ENCODE measurements around the gene RENBP. TPM values are rescaled to one million over a fixed set of nuclear protein-coding genes. Genes with fewer than 3 reads are reported as not detected.

The RENBP gene
- total and polyA plus RNA-seq, 4 donors = 7.0 to 11.6 (median 10.3) TPM

- H3K4me1 ChIP-seq (ENCODE audit: control insufficient read depth, insufficient read depth, low read length) = peaks cover 14% of the 10 kb centered on the region
- peaks cover 2% of the 10 kb centered on the region for H3K27me3 ChIP-seq (ENCODE audit: control insufficient read depth, insufficient read depth, low read length)
- H3K9me3 ChIP-seq (ENCODE audit: control insufficient read depth, insufficient read depth, low read length) = no peaks in the 10 kb centered on the region
- peaks cover 28% of the 10 kb centered on the region for H3K36me3 ChIP-seq (ENCODE audit: control insufficient read depth, insufficient read depth, low read length)
- DNase-seq (ENCODE audit: low read depth in 4 of 6, low spot score in 6 of 6) = no peak
- H3K27ac ChIP-seq (ENCODE audit: low read depth, low read length) = no peak overlapping the region
- no peak overlapping the region for H3K4me3 ChIP-seq (ENCODE audit: low read depth, low read length)
- WGBS (ENCODE audit: insufficient coverage) = 35% methylated on average over 23 of the region's 32 CpGs
Observed at GRCh38 chrX:153935326-153935851, 9.1 kb downstream of the RENBP start.

- DNase-seq (ENCODE audit: low read depth in 4 of 6, low spot score in 6 of 6) = peak in 4 of 6 donors; percentile 33 to 89 (median 78)
- Histone ChIP-seq H3K36me3 (ENCODE audit: control insufficient read depth, insufficient read depth, low read length) (peaks cover 32% of the 10 kb centered on the region), H3K27me3 (ENCODE audit: control insufficient read depth, insufficient read depth, low read length) (peaks cover 2% of the 10 kb centered on the region), H3K9me3 (ENCODE audit: control insufficient read depth, insufficient read depth, low read length) (no peaks in the 10 kb centered on the region), H3K27ac (ENCODE audit: low read depth, low read length) (no peak within 1 kb of the TSS), H3K4me3 (ENCODE audit: low read depth, low read length) (peak within 1 kb of the TSS; percentile 55), H3K4me1 (ENCODE audit: control insufficient read depth, insufficient read depth, low read length) (peaks cover 16% of the 10 kb centered on the region)
- 9% methylated on average over 78 of the region's 87 CpGs for WGBS (ENCODE audit: insufficient coverage)
Observed at GRCh38 chrX:153934762-153935325, 9.6 kb downstream of the RENBP start, which contains the start of gene NAA10. TSS of gene NAA10 (minus strand) at chrX:153935037. CDS start at chrX:153934904, 133 bp downstream.

GRCh38 chrX:153934148-153934761 lies 10.2 kb downstream of the RENBP start:
- Histone ChIP-seq H3K36me3 (ENCODE audit: control insufficient read depth, insufficient read depth, low read length) (peaks cover 35% of the 10 kb centered on the region), H3K27ac (ENCODE audit: low read depth, low read length) (no peak overlapping the region), H3K4me3 (ENCODE audit: low read depth, low read length) (peak overlapping the region; percentile 55), H3K4me1 (ENCODE audit: control insufficient read depth, insufficient read depth, low read length) (peaks cover 22% of the 10 kb centered on the region), H3K27me3 (ENCODE audit: control insufficient read depth, insufficient read depth, low read length) (peaks cover 2% of the 10 kb centered on the region), H3K9me3 (ENCODE audit: control insufficient read depth, insufficient read depth, low read length) (no peaks in the 10 kb centered on the region)
- 19% methylated on average over 32 of the region's 33 CpGs for WGBS (ENCODE audit: insufficient coverage)
- no peak for DNase-seq (ENCODE audit: low read depth in 4 of 6, low spot score in 6 of 6)

- Histone ChIP-seq H3K27ac (ENCODE audit: low read depth, low read length) (no peak overlapping the region), H3K4me3 (ENCODE audit: low read depth, low read length) (peak overlapping the region; percentile 55), H3K36me3 (ENCODE audit: control insufficient read depth, insufficient read depth, low read length) (peaks cover 35% of the 10 kb centered on the region), H3K9me3 (ENCODE audit: control insufficient read depth, insufficient read depth, low read length) (no peaks in the 10 kb centered on the region), H3K27me3 (ENCODE audit: control insufficient read depth, insufficient read depth, low read length) (peaks cover 2% of the 10 kb centered on the region), H3K4me1 (ENCODE audit: control insufficient read depth, insufficient read depth, low read length) (peaks cover 25% of the 10 kb centered on the region)
- 70% methylated on average over 5 of the region's 7 CpGs for WGBS (ENCODE audit: insufficient coverage)
- DNase-seq (ENCODE audit: low read depth in 4 of 6, low spot score in 6 of 6) = no peak
Observed at GRCh38 chrX:153933748-153934147, 10.7 kb downstream of the RENBP start.

GRCh38 chrX:153932220-153932915 lies 12.1 kb downstream of the RENBP start:
- Histone ChIP-seq H3K27me3 (ENCODE audit: control insufficient read depth, insufficient read depth, low read length) (peaks cover 2% of the 10 kb centered on the region), H3K9me3 (ENCODE audit: control insufficient read depth, insufficient read depth, low read length) (no peaks in the 10 kb centered on the region), H3K4me1 (ENCODE audit: control insufficient read depth, insufficient read depth, low read length) (peaks cover 35% of the 10 kb centered on the region), H3K36me3 (ENCODE audit: control insufficient read depth, insufficient read depth, low read length) (peaks cover 38% of the 10 kb centered on the region), H3K4me3 (ENCODE audit: low read depth, low read length) (no peak overlapping the region), H3K27ac (ENCODE audit: low read depth, low read length) (no peak overlapping the region)
- no peak for DNase-seq (ENCODE audit: low read depth in 4 of 6, low spot score in 6 of 6)
- 93% methylated on average over 4 of the region's 13 CpGs for WGBS (ENCODE audit: insufficient coverage)

GRCh38 chrX:153931748-153932147 lies 12.7 kb downstream of the RENBP start:
- H3K4me1 ChIP-seq (ENCODE audit: control insufficient read depth, insufficient read depth, low read length) = peaks cover 41% of the 10 kb centered on the region
- H3K27ac ChIP-seq (ENCODE audit: low read depth, low read length) = no peak overlapping the region
- H3K36me3 ChIP-seq (ENCODE audit: control insufficient read depth, insufficient read depth, low read length) = peaks cover 38% of the 10 kb centered on the region
- peaks cover 2% of the 10 kb centered on the region for H3K27me3 ChIP-seq (ENCODE audit: control insufficient read depth, insufficient read depth, low read length)
- DNase-seq (ENCODE audit: low read depth in 4 of 6, low spot score in 6 of 6) = no peak
- no peak overlapping the region for H3K4me3 ChIP-seq (ENCODE audit: low read depth, low read length)
- H3K9me3 ChIP-seq (ENCODE audit: control insufficient read depth, insufficient read depth, low read length) = no peaks in the 10 kb centered on the region
- 94% methylated on average over 13 of the region's 13 CpGs for WGBS (ENCODE audit: insufficient coverage)

- H3K27me3 ChIP-seq (ENCODE audit: control insufficient read depth, insufficient read depth, low read length) = peaks cover 2% of the 10 kb centered on the region
- H3K4me3 ChIP-seq (ENCODE audit: low read depth, low read length) = no peak overlapping the region
- peaks cover 47% of the 10 kb centered on the region for H3K4me1 ChIP-seq (ENCODE audit: control insufficient read depth, insufficient read depth, low read length)
- peaks cover 38% of the 10 kb centered on the region for H3K36me3 ChIP-seq (ENCODE audit: control insufficient read depth, insufficient read depth, low read length)
- DNase-seq (ENCODE audit: low read depth in 4 of 6, low spot score in 6 of 6) = no peak
- no peaks in the 10 kb centered on the region for H3K9me3 ChIP-seq (ENCODE audit: control insufficient read depth, insufficient read depth, low read length)
- 87% methylated on average over 8 of the region's 8 CpGs for WGBS (ENCODE audit: insufficient coverage)
- H3K27ac ChIP-seq (ENCODE audit: low read depth, low read length) = no peak overlapping the region
Observed at GRCh38 chrX:153931151-153931550, 13.3 kb downstream of the RENBP start.

- no peak for DNase-seq (ENCODE audit: low read depth in 4 of 6, low spot score in 6 of 6)
- Histone ChIP-seq H3K4me3 (ENCODE audit: low read depth, low read length) (no peak overlapping the region), H3K9me3 (ENCODE audit: control insufficient read depth, insufficient read depth, low read length) (no peaks in the 10 kb centered on the region), H3K4me1 (ENCODE audit: control insufficient read depth, insufficient read depth, low read length) (peaks cover 50% of the 10 kb centered on the region), H3K36me3 (ENCODE audit: control insufficient read depth, insufficient read depth, low read length) (peaks cover 38% of the 10 kb centered on the region), H3K27me3 (ENCODE audit: control insufficient read depth, insufficient read depth, low read length) (peaks cover 5% of the 10 kb centered on the region), H3K27ac (ENCODE audit: low read depth, low read length) (no peak overlapping the region)
- whole genome bisulfite sequencing (ENCODE audit: insufficient coverage) = 88% methylated on average over 26 of the region's 31 CpGs
Observed at GRCh38 chrX:153930011-153930910, 14.2 kb downstream of the RENBP start.

- peaks cover 5% of the 10 kb centered on the region for H3K27me3 ChIP-seq (ENCODE audit: control insufficient read depth, insufficient read depth, low read length)
- 73% methylated on average over 6 of the region's 10 CpGs for WGBS (ENCODE audit: insufficient coverage)
- no peak overlapping the region for H3K27ac ChIP-seq (ENCODE audit: low read depth, low read length)
Observed at GRCh38 chrX:153929576-153929975, 14.9 kb downstream of the RENBP start.

More at GRCh38 chrX:153929576-153929975, 14.9 kb downstream of the RENBP start:
- Histone ChIP-seq H3K4me3 (ENCODE audit: low read depth, low read length) (no peak overlapping the region), H3K9me3 (ENCODE audit: control insufficient read depth, insufficient read depth, low read length) (no peaks in the 10 kb centered on the region), H3K36me3 (ENCODE audit: control insufficient read depth, insufficient read depth, low read length) (peaks cover 38% of the 10 kb centered on the region), H3K4me1 (ENCODE audit: control insufficient read depth, insufficient read depth, low read length) (peaks cover 54% of the 10 kb centered on the region)
- no peak for DNase-seq (ENCODE audit: low read depth in 4 of 6, low spot score in 6 of 6)
